GM12864 (cell line): ENCODE results near the gene GALNT18.

Source experiments
- DNase-seq: peaks from one replicate; pipeline ENCODE4 v3.0.0-alpha.2; 2011; ENCODE audit warnings: low read depth
- H3K4me3 ChIP-seq: 2 replicates; pipeline ENCODE4 v1.5.1; 2011; ENCODE audit warnings: mild to moderate bottlenecking, low read depth, low read length, control low read depth
- TF ChIP-seq, protein P1 (sequence below): IDR thresholded peaks from 2 replicates; pipeline ENCODE4 v1.5.1; 2011; ENCODE audit warnings: low read depth, mild to moderate bottlenecking, moderate library complexity, low read length, control low read depth, inconsistent platforms; ENCODE audit errors: missing control alignments

The GALNT18 gene

DNA sequence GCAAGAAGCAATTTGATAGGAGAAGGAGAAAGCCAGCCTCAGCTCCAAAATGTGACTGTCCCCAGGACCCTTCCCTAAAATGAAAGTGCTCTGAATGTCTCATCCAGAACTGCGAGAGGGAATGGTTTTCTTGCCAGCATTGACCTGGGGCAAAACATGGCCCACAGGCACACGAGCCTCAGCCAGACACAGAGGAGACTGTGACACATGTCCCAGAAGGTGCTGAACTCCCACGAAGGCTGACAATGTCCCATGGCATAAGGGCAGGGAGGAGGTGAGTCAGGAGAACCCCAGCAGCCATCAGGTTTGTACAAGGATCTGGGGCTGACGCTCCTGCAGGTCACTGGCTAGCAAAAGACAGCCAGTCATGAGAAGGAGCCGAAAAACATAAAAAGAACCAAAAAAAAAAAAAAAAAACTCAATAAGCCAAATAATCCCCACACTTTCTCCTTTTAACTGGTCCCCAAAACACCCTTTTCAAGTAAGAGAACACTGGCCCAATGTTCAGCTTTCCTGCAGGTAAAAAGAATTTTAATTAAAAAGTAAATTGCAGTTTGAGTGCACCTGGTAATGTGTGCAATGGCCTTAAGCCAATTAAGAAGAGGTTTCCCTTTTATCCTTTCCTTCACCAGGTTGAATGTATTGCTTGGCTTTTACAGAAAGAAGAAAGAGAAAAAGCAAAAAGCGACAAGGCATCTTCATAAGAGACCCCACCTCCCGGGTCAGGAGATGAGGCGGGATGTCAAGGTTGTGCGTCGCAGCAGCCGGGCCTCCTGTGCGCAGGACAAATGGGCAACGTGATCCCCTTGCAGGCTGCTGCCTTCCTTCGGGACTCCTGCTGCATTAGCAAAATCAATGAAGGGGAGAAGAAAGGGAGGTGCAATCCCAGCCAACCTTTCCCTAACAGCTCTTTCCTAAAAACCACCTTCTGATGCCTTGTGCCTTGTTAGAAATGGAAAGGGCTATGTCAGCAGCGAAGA is 43.6 kb downstream of the GALNT18 start:
- TF ChIP-seq, protein P1, sequence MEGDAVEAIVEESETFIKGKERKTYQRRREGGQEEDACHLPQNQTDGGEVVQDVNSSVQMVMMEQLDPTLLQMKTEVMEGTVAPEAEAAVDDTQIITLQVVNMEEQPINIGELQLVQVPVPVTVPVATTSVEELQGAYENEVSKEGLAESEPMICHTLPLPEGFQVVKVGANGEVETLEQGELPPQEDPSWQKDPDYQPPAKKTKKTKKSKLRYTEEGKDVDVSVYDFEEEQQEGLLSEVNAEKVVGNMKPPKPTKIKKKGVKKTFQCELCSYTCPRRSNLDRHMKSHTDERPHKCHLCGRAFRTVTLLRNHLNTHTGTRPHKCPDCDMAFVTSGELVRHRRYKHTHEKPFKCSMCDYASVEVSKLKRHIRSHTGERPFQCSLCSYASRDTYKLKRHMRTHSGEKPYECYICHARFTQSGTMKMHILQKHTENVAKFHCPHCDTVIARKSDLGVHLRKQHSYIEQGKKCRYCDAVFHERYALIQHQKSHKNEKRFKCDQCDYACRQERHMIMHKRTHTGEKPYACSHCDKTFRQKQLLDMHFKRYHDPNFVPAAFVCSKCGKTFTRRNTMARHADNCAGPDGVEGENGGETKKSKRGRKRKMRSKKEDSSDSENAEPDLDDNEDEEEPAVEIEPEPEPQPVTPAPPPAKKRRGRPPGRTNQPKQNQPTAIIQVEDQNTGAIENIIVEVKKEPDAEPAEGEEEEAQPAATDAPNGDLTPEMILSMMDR, result no peak
- DNase-seq, result no peak
- H3K4me3 ChIP-seq, result no peak overlapping the region

DNA sequence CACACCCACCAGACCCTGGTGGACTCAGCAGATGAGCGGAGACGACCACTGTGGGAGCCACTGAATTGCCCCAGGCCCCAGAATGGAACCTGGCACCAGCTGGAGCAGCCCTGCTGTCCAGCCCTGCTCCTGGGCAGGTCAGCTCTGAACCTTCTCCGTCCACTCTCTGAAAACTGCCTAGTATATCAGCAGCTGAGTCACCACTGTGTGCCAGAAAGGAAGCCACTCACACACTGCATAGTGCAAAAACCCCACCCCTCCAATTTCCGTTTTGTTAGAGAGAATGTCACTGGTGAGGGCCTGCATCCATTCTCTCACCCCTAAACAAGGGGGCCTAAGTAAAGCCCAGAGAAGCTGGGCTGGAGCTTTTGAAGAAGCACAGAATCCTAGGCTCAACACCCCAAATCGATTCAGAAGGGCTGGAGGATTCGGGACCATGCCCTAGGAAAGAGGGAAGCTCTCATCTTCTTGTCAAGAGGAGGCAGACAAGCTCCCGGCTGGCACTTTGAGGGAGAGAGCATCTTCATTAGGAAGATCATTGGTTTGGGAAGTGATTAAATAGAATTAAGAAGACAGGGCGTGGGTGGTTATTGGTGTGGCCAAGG is 44.5 kb downstream of the GALNT18 start:
- no peak overlapping the region for H3K4me3 ChIP-seq
- no peak for DNase-seq
- TF ChIP-seq, protein P1, result no peak

DNA sequence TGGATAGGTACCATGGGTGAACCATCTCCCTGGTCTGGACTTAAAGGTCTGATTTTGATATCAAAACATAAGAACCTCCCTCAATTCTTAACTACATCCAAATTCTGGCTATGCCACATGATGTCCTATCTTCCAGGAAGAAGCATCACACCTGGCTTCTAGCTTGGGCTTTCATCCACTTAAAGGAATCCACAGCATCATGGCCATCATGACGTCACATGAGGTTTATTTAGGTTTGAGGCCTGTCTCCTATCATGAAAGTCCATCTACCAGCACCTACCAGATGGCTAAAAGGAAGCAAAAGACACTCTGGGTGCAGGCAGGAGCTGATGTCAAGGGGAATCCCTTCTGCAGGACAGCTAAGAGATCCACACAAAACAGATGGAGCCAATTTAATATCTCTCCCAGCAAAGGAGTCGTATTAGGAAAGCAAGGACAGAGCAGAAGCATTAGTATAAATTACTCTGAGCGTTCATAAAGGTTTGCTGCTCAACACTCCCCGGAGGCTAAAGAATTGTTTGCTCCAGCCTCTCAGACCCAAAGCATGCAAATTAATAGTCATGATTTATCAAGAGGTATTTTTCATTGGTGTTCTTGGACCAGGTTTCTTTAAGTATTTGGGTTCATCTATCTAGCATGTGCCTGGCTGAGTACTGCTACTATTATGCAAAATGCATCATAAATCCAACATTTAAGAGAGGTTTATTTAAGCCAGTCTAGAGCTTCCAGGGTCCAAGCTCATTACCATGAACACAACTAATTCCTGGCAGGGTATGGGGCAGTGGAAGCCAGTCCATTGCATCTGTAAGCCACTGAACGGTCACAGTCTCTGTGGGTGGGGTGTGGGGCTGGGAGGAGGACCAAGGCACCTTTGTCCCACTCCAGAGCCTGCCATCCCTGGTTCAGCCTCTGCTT is 47.2 kb downstream of the GALNT18 start:
- H3K4me3 ChIP-seq, result no peak overlapping the region
- TF ChIP-seq, protein P1, result no peak
- no peak for DNase-seq

DNA sequence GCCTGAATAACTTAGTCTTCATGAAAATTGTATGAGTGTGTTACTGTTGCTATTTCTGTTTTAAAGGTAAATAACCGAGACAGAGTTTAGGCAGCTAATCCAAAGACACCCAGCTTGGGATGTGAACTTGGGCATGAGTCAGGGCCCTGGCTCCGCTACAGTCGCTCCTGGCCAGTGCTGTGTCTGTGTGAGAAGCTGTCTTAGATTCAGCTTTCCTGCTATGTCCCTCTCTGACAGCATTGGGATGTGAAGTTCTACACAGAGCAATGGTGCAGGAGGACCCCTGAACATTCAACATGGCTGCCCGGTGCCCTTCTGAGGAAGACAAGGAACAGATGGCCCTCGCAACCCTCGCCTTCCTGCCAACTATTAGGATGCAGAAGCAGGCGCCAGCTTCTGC is 49.4 kb downstream of the GALNT18 start:
- no peak for DNase-seq
- TF ChIP-seq, protein P1, result no peak
- no peak overlapping the region for H3K4me3 ChIP-seq

DNA sequence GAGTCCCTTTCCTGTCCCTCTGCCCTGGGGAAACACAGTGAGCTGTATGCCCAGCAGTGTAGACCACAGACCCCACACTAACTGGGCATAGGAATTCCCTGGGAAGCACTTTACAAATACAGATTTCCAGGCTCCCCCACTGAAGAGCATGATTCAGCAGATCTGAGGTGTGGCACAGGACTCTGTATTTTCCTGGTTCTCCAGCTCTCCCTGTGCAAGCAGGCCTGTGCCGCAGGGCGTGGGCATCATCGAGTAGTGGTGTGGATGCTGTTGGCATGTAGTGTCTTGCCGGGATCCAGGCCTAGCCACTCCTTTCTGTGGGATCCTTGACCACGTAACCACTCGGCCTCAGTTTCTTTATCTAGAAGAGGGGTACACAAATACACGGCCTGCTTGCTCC is 49.9 kb downstream of the GALNT18 start:
- TF ChIP-seq, protein P1, result no peak
- H3K4me3 ChIP-seq, result no peak overlapping the region
- no peak for DNase-seq

DNA sequence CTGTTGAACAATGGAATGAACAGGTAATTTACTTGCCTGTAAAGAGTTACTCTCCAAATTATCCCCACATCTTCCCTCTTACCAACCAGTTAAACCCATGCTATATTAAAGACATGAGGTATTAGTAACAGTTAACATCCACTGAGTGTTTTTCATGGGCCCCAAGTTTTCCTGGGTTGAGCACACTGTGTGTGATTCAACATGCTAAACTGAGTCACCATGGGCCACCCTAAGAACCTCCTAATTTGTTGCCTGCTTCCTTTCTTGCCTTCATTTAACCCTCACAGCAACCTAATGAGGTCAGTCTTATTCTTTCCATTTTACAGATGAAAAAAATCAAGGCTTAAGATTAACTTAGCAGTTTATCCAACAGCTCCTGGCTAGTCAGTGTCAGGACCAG is 51.0 kb downstream of the GALNT18 start:
- TF ChIP-seq, protein P1, result no peak
- DNase-seq, result no peak
- H3K4me3 ChIP-seq, result no peak overlapping the region
